Nephron (organoid): ENCODE measurements around the gene LTB4R2.

ENCODE experiments used
- H3K27ac Mint-ChIP-seq, 3 experiments: 2 replicates each; pipeline ENCODE4 v1.8.0; 2020; ENCODE audit warnings: mixed read lengths in 3 of 3, mild to moderate bottlenecking in 2 of 3, moderate library complexity in 1 of 3
- H3K27me3 Mint-ChIP-seq: 2 replicates; pipeline ENCODE4 v1.8.0; 2021; ENCODE audit warnings: low read depth, mild to moderate bottlenecking, moderate library complexity, mixed read lengths
- H3K36me3 Mint-ChIP-seq: 2 replicates; pipeline ENCODE4 v1.8.0; 2020; ENCODE audit warnings: low read depth, mixed read lengths
- H3K4me1 Mint-ChIP-seq: 2 replicates; pipeline ENCODE4 v1.8.0; 2020; ENCODE audit warnings: mixed read lengths
- H3K4me3 Mint-ChIP-seq, 3 experiments: 2 replicates each; pipeline ENCODE4 v1.8.0; 2020; ENCODE audit warnings: mild to moderate bottlenecking in 3 of 3, mixed read lengths in 3 of 3, moderate library complexity in 2 of 3
- H3K9me3 Mint-ChIP-seq: 2 replicates; pipeline ENCODE4 v1.8.0; 2020; ENCODE audit warnings: mixed read lengths
- CTCF ChIP-seq, 3 experiments: fragments of 200-600 bp; sonication (generic); IDR thresholded peaks; one replicate each; pipeline ENCODE4 v1.5.0; 2021; ENCODE audit warnings: antibody characterized with exemption in 3 of 3; ENCODE audit not compliant: unreplicated experiment in 3 of 3

Gene LTB4R2

GRCh38 chr14:24279301-24280186, 30.4 kb upstream of the LTB4R2 start:
- H3K36me3 Mint-ChIP-seq: no peaks in the 10 kb centered on the region

GRCh38 chr14:24280797-24281460, 29.0 kb upstream of the LTB4R2 start:
- Mint-ChIP-seq H3K4me3 (no peak overlapping the region), H3K27ac (no peak overlapping the region), H3K4me1 (no peaks in the 10 kb centered on the region), H3K9me3 (no peaks in the 10 kb centered on the region), H3K27me3 (no peaks in the 10 kb centered on the region), H3K36me3 (no peaks in the 10 kb centered on the region)
- no peak for TF ChIP-seq CTCF (IDR thresholded peaks at IDR 0.05; ENCODE audit: unreplicated experiment in 3 of 3)

More at GRCh38 chr14:24279301-24280186, 30.4 kb upstream of the LTB4R2 start:
- Mint-ChIP-seq H3K4me1 (no peaks in the 10 kb centered on the region), H3K27me3 (no peaks in the 10 kb centered on the region), H3K4me3 (no peak overlapping the region), H3K27ac (no peak overlapping the region), H3K9me3 (no peaks in the 10 kb centered on the region)
- no peak for TF ChIP-seq CTCF (IDR thresholded peaks at IDR 0.05; ENCODE audit: unreplicated experiment in 3 of 3)

GRCh38 chr14:24281636-24282035, 28.3 kb upstream of the LTB4R2 start:
- Mint-ChIP-seq H3K27ac (no peak overlapping the region), H3K4me1 (no peaks in the 10 kb centered on the region), H3K9me3 (no peaks in the 10 kb centered on the region), H3K36me3 (no peaks in the 10 kb centered on the region), H3K4me3 (no peak overlapping the region), H3K27me3 (no peaks in the 10 kb centered on the region)
- no peak for TF ChIP-seq CTCF (IDR thresholded peaks at IDR 0.05; ENCODE audit: unreplicated experiment in 3 of 3)

- no peak for TF ChIP-seq CTCF (IDR thresholded peaks at IDR 0.05; ENCODE audit: unreplicated experiment in 3 of 3)
- no peaks in the 10 kb centered on the region for H3K36me3 Mint-ChIP-seq
- H3K9me3 Mint-ChIP-seq: no peaks in the 10 kb centered on the region
- H3K4me1 Mint-ChIP-seq: no peaks in the 10 kb centered on the region
- H3K4me3 Mint-ChIP-seq: no peak overlapping the region
- H3K27ac Mint-ChIP-seq: peak overlapping the region in 1 of 3 experiments; percentile 50
- no peaks in the 10 kb centered on the region for H3K27me3 Mint-ChIP-seq
Measured at GRCh38 chr14:24282736-24283135, 27.2 kb upstream of the LTB4R2 start.

GRCh38 chr14:24283796-24284460, 26.0 kb upstream of the LTB4R2 start:
- Mint-ChIP-seq H3K4me1 (no peaks in the 10 kb centered on the region), H3K36me3 (no peaks in the 10 kb centered on the region), H3K9me3 (no peaks in the 10 kb centered on the region), H3K27me3 (no peaks in the 10 kb centered on the region), H3K27ac (no peak overlapping the region), H3K4me3 (no peak overlapping the region)
- TF ChIP-seq CTCF (IDR thresholded peaks at IDR 0.05; ENCODE audit: unreplicated experiment in 3 of 3): no peak
